DMS 273 (cell line): ENCODE measurements around the gene CACNA1H.

Source experiments
- DNase-seq: peaks from one replicate; lab custom pipeline; 2025; ENCODE audit not compliant: unreplicated experiment; lab: John Stamatoyannopoulos, UW

Gene CACNA1H

DNA sequence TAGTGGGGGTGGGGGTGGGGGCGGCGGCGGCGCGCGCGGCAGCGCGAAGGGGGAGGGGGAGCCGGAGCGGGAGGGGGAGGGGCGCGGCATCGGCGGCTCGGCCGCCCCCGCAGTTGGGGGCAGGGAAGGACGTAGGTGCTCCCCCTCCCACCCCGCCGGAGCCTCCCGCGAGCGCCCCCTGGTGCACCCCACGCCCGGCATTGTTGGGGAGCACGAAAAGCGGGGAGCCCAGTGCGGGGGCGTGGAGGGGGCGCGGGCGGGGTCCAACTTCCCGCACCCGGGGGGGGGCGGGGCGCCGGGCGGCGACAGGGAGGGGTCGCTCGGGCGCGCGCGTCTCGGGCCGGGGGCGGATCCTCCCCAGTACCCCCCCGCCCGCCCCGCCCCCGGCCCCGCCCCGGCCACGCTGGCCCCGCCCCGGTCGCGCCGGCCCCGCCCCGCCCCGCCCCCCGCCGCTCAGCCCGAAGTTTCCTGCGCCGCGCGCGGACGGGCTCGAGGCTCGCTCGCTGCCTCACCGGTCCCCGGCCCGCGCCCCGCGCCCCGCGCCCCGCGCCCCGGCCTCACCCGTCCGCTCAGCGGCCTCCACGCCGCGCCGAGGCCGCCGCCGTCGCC is at the start of gene CACNA1H:
CACNA1H (plus strand) TSS at position 456 of the 609 bp plus-strand sequence. CDS start 632 bp downstream, outside the sequence.
- DNase-seq: peak; percentile 71

GRCh38 chr16:1103636-1103980 is 49.3 kb upstream of the CACNA1H start:
- DNase-seq: no peak

DNA sequence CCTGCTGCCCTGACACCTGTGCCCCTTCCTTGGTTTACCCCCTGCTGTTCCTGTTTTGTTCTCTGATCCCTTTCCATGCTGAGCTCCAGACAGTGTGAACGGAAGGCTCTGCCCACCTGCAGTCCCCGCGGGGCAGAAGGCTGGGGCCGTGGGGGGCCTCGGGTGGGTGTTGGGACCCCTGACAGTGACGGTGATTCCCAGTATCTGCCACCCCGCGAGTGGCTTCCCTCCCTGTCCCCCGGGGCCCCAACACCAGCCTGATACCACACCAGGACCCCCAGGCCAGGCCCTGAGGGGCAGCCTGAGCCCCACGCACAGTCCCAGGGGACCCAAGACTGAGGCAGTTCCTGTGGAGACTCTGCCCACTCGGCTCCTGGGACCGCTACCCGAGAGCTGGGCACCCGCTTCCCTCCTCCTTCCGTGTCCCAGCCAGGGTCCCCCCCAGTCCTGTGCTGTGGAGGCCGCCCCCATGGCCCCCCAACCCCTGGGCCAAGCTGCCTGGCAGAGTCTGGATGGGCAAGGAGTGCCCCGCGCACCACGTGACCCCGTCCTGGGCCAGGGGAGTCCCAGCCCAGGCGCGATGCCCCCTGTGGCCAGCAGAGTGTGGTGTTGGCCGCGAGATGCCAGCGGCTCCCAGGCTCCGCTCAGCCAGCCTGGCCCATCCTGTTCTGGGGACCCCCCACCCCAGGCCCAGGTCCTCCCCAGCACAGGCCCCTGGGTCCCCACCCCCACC is 46.9 kb upstream of the CACNA1H start:
- DNase-seq: peak; percentile 89

- no peak for DNase-seq
Measured at GRCh38 chr16:1106659-1107058, 46.2 kb upstream of the CACNA1H start.

GRCh38 chr16:1107141-1107540 is 45.8 kb upstream of the CACNA1H start:
- DNase-seq: no peak

GRCh38 chr16:1107731-1108130 is 45.2 kb upstream of the CACNA1H start:
- no peak for DNase-seq

DNA sequence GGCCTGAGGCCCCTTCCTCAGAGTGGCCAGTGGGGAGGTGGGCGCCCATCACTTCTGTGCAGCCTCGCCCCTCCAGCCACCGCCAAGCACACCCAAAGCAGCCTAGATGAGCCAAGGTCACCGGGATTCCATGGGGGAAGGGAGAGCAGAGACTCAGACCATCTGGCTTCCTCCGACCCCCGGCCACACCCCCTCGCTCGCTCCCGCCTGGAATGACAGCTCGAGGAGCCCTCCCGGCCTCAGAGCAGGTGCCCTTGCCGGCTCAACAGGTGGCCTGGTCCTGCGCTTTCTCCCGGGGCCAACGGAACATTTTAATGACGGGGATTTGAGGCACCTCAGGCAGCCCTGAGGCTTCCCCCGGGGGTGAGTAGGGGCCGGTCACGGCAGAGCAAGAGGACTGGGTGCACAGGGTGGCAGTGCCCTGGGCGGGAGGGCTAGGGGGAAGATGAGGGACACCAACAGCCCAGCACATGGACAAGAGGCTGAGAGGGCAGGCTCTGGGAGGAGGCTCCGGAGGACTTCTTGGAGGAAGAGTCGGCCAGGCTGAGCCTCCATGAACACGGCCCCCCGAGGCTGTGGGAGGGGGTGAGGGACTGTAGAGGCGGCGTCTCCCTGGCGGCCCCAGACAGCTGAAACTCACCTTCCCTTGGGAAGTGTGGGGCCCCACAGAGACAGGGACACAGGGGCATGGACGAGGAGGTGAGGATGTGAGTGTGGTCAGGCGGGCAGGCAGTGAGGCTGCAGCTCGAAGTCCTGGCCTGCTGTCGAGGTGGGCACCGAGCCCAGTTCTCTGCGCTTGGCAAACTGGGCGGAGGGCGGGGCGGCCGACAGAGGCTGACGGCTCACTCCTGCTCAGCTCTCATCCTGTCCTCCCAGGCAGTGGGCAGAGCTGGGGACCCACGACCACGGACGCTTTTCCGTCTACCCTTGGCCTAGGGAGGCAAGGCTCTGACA is 44.3 kb upstream of the CACNA1H start:
- peak; percentile 91 for DNase-seq

- no peak for DNase-seq
Measured at GRCh38 chr16:1109648-1110047, 43.3 kb upstream of the CACNA1H start.

DNA sequence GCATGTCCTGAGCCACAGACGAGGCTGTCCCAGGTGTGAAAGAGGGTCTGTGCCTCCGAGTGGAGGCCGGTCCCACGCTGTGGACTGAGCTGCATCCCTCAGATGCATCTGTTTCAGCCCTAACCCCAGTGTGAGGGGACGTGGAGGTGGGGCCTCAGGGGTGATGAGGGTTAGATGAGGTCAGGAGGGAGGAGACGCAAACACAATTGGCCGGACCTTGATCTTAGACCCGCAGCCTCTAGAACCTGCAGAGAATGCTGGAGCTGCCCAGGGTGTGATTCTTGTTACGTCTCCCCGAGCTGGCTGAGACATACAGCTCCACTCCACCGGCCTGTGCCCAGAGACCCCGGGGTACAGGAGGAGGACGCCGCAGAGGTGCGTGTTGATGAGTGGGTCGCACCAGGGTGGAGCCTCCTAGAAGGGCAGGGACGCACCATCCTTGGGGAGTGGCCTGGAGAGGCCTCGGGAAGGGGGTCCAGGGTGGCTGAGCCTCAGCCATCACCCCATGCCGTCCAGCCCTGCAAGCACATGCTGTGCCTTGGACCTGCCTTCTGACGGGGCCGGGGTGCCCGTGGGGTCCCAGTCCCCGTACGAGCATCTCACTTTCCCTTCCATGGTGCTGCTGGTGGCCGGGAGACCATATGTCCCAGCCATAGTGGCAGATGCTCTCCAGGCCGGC is 40.3 kb upstream of the CACNA1H start:
- DNase-seq: no peak

GRCh38 chr16:1113489-1113888 is 39.4 kb upstream of the CACNA1H start:
- no peak for DNase-seq

DNA sequence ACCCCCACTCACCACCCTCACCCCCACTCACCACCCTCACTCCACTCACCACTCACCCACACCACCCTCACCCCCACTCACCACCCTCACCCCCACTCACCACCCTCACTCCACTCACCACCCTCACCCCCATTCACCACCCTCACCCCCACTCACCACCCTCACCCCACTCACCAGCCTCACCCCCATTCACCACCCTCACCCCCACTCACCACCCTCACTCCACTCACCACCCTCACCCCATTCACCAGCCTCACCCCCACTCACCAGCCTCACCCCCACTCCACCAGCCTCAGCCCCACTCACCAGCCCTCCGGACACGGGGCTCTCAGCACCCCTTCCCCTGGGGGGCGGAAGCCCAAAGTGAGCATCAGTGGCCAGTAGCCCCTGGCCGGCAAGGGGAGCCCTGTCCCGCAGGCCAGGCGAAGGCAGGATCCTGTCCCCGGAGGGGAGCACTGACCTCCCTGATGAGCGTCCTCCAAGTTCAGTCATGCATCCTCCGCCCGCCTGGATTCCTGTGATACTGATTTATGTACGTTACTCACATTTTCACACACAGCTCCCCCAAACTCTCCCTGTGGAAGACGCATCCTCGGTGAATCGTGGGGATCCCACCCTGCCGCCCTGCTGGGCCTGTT is 38.9 kb upstream of the CACNA1H start:
- no peak for DNase-seq

DNA sequence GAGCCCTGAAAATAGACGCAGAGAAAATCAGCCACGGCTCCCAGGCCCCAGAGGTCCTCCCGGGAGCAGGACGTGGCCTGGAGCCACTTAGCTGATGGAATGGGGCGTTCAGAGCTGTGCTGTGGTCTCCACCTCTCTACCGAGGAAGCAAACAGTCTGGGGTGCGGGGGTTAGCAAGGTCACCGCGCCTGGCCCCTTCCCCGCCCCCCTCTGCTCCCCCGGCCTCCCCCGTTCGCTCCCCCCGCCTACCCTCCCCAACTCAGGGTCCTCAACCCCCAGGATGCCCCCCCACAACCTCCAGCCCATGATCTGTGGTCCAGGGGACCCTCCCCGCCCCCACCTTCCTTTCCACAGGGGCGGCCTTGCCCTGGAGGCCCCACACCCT is 36.2 kb upstream of the CACNA1H start:
- DNase-seq: no peak

GRCh38 chr16:1117176-1117900 is 35.6 kb upstream of the CACNA1H start:
- no peak for DNase-seq

DNA sequence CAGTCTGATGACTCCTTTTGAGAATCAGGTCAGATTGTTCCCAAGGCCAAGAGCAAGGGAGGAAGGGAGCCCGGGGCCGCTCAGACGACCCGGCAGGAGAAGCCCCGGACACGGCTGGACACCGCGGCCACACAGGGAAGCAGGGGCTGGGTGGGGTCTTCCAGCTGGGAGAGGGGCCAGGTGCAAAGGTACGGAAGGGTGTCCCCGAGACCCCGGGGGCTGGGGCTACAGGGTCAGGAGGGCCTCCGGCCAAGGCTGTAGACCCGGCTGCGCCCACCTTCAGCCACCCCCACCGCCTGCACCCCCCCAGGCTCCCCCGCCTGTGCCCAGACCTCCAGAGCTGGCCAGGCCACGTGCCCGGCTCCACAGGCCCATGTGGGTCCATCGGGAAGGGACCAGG is 35.0 kb upstream of the CACNA1H start:
- DNase-seq: no peak

DNA sequence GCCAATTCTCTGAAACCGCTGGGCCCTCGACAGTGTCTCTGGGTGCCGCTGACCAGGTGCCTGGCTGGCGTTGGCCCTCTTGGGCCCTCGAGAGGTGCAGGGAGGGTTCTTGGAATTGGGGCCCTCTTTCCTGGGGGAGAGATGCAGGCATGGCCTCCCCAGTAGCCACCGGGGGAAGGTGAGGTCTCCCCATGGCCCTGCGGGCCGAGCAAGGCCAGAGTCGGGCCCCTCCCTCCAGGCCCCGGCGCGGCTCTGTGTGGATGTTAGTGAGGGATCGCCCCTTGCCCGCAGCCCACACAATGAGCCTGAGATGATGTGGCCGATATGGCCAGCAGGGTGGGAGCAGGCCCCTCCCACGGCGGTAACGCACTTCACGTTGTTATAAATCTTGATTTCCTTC is 33.8 kb upstream of the CACNA1H start:
- DNase-seq: no peak

- no peak for DNase-seq
Measured at GRCh38 chr16:1119766-1120576, 32.9 kb upstream of the CACNA1H start.

- DNase-seq: no peak
Measured at GRCh38 chr16:1120577-1120941, 32.3 kb upstream of the CACNA1H start.

GRCh38 chr16:1121009-1121408 is 31.9 kb upstream of the CACNA1H start:
- DNase-seq: no peak
